ENCODE data around the gene TUBE1. TPM values are rescaled to one million over a fixed set of nuclear protein-coding genes. Genes with fewer than 3 reads are reported as not detected.
A peak's percentile ranks its signal among the peaks of the same experiment; 100 is the strongest.

Gene TUBE1
- total and polyA plus RNA-seq, 4 donors, result 10.1 to 59.2 (median 15.1) TPM

GRCh38 chr6:112030961-112031660 is 56.2 kb downstream of the TUBE1 start:
- H3K9me3 ChIP-seq (ENCODE audit: control insufficient read depth in 4 of 4, insufficient read depth in 3 of 4, low read length in 3 of 4), result no peaks in the 10 kb centered on the region
- TF ChIP-seq CTCF (IDR thresholded peaks at IDR 0.05; ENCODE audit: control extremely low read depth, extremely low read depth), result no peak
- peaks cover 0 to 3% (median 0%) of the 10 kb centered on the region in 5 donors for H3K4me1 ChIP-seq (ENCODE audit: control insufficient read depth in 5 of 5, insufficient read depth in 5 of 5, low read length in 5 of 5)
- H3K9ac ChIP-seq (ENCODE audit: insufficient read depth in 1 of 2, low read length in 2 of 2), result no peak overlapping the region
- DNase-seq, result peak in 2 of 3 donors; percentile 35 to 54
- H3K4me3 ChIP-seq, result no peak overlapping the region
- no peak for ATAC-seq (ENCODE audit: insufficient read depth, low FRiP score)
- H3K27me3 ChIP-seq (ENCODE audit: control insufficient read depth in 3 of 3, insufficient read depth in 3 of 3, low read length in 2 of 3), result no peaks in the 10 kb centered on the region
- 57 to 76% methylated on average over 3 of the region's 3 CpGs for WGBS, 2 donors
- H3K27ac ChIP-seq (ENCODE audit: low read depth in 1 of 2, low read length in 1 of 2), result no peak overlapping the region
- no peaks in the 10 kb centered on the region for H3K36me3 ChIP-seq (ENCODE audit: control insufficient read depth in 4 of 4, insufficient read depth in 4 of 4, low read length in 4 of 4)

- no peak for ATAC-seq (ENCODE audit: insufficient read depth, low FRiP score)
- Histone ChIP-seq H3K9ac (ENCODE audit: insufficient read depth in 1 of 2, low read length in 2 of 2) (no peak overlapping the region), H3K27me3 (ENCODE audit: control insufficient read depth in 3 of 3, insufficient read depth in 3 of 3, low read length in 2 of 3) (no peaks in the 10 kb centered on the region), H3K36me3 (ENCODE audit: control insufficient read depth in 4 of 4, insufficient read depth in 4 of 4, low read length in 4 of 4) (no peaks in the 10 kb centered on the region), H3K4me1 (ENCODE audit: control insufficient read depth in 5 of 5, insufficient read depth in 5 of 5, low read length in 5 of 5) (peaks cover 0 to 3% (median 0%) of the 10 kb centered on the region in 5 donors), H3K4me3 (no peak overlapping the region), H3K27ac (ENCODE audit: low read depth in 1 of 2, low read length in 1 of 2) (no peak overlapping the region), H3K9me3 (ENCODE audit: control insufficient read depth in 4 of 4, insufficient read depth in 3 of 4, low read length in 3 of 4) (no peaks in the 10 kb centered on the region)
- TF ChIP-seq CTCF (IDR thresholded peaks at IDR 0.05; ENCODE audit: control extremely low read depth, extremely low read depth), result no peak
- DNase-seq, result peak in 1 of 3 donors; percentile 44
- 65 to 83% methylated on average over 7 of the region's 7 CpGs for WGBS, 2 donors
Measured at GRCh38 chr6:112030206-112030960, 56.9 kb downstream of the TUBE1 start.

GRCh38 chr6:112029045-112029822 is 58.0 kb downstream of the TUBE1 start:
- WGBS, 2 donors, result 81% methylated on average over 15 of the region's 15 CpGs
- Histone ChIP-seq H3K27ac (ENCODE audit: low read depth in 1 of 2, low read length in 1 of 2) (no peak overlapping the region), H3K27me3 (ENCODE audit: control insufficient read depth in 3 of 3, insufficient read depth in 3 of 3, low read length in 2 of 3) (no peaks in the 10 kb centered on the region), H3K4me3 (no peak overlapping the region), H3K9ac (ENCODE audit: insufficient read depth in 1 of 2, low read length in 2 of 2) (no peak overlapping the region), H3K4me1 (ENCODE audit: control insufficient read depth in 5 of 5, insufficient read depth in 5 of 5, low read length in 5 of 5) (peaks cover 0 to 2% (median 0%) of the 10 kb centered on the region in 5 donors), H3K9me3 (ENCODE audit: control insufficient read depth in 4 of 4, insufficient read depth in 3 of 4, low read length in 3 of 4) (no peaks in the 10 kb centered on the region), H3K36me3 (ENCODE audit: control insufficient read depth in 4 of 4, insufficient read depth in 4 of 4, low read length in 4 of 4) (no peaks in the 10 kb centered on the region)
- no peak for ATAC-seq (ENCODE audit: insufficient read depth, low FRiP score)
- peak; percentile 51 for TF ChIP-seq CTCF (IDR thresholded peaks at IDR 0.05; ENCODE audit: control extremely low read depth, extremely low read depth)
- DNase-seq, result peak; percentile 64 to 72 (median 66)
